HEK293T (cell line): ENCODE results near the gene FAM124A.

Experiments
- FOXM1 ChIP-seq: fragments of 450-650 bp; IDR thresholded peaks from 2 replicates; pipeline ENCODE4 v1.6.1; 2017; ENCODE audit warnings: mild to moderate bottlenecking, borderline replicate concordance
- SP1 ChIP-seq: fragments of 450-650 bp; IDR thresholded peaks from 2 replicates; pipeline ENCODE4 v1.6.1; 2017
- SUZ12 ChIP-seq: fragments of 450-650 bp; IDR thresholded peaks from 2 replicates; pipeline ENCODE4 v1.6.1; 2016; ENCODE audit warnings: mild to moderate bottlenecking

- TF ChIP-seq SP1 (no peak), SUZ12 (no peak), FOXM1 (no peak)
Measured at GRCh38 chr13:51328488-51328887, 106.3 kb downstream of the FAM124A start.
